ENCODE measurements around the gene PRDM16. TPM values are rescaled to one million over a fixed set of nuclear protein-coding genes. Genes with fewer than 3 reads are reported as not detected.

PRDM16 gene
- polyA plus RNA-seq, 3 donors = not detected

DNA sequence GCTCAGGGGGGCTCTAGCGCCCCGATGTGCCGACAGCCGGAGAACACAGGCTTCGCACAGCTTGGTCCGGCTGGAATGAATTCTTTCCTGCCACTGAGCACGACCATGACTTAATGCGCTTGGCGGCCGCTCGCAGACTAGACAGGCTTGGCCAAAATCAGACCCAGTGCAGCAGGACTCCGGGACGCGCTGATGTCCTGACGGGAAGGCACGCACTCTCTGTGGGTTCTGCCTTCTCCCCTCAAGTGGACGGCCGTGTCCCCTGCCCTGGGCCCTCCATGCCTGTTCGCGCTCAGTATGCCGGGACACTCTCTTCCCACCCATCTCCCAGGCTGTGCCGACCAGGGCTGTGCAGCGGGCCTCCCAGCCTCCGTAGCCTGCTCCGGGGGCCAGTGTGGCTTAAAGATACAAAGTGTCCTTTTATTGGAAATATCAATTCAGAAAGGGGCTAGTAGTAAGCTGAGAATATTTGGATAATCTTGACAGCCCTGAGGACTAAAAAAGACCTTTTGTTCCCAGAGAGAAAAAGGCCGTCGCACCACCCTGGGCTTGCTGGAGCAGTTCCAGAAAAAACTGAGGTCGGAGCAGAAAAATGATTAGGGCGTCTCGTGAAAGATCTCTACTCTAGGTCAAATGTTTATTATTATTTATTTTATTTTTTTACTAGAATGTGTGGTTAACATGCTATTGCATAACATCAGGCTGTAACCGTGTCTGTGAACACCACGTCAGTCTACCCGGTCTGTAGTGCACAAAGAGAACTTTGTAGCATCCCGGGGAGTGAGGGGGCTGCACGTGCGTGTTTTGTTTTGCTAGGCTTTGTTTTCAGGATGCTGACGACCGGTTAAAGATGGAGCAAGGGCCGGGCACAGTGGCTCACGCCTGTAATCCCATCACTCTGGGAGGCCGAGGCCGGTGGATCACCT lies 297.4 kb downstream of the PRDM16 start:
- Histone ChIP-seq H3K36me3 (replicated peaks in 1 of 2; ENCODE audit: control insufficient read depth in 1 of 2, insufficient read depth in 2 of 2, low read length in 2 of 2) (no peaks in the 10 kb centered on the region), H3K4me2 (replicated peaks; ENCODE audit: extremely low read depth, low read length, poor library complexity, severe bottlenecking) (no peak overlapping the region), H4K20me1 (ENCODE audit: insufficient read depth, low read length) (no peaks in the 10 kb centered on the region), H3K9me3 (replicated peaks in 1 of 2; ENCODE audit: control insufficient read depth in 1 of 2, insufficient read depth in 1 of 2, low read length in 2 of 2) (no peaks in the 10 kb centered on the region), H3K27ac (ENCODE audit: low read depth in 1 of 2, low read length in 2 of 2) (no peak overlapping the region), H3K4me3 (replicated peaks in 1 of 3; ENCODE audit: low read depth in 2 of 3, low read length in 3 of 3) (no peak overlapping the region), H3K27me3 (ENCODE audit: control insufficient read depth in 2 of 2, insufficient read depth in 2 of 2, low read length in 2 of 2) (no peaks in the 10 kb centered on the region), H3K79me2 (ENCODE audit: insufficient read depth, low read length) (no peaks in the 10 kb centered on the region), H3K4me1 (ENCODE audit: control insufficient read depth in 1 of 2, insufficient read depth in 2 of 2, low read length in 2 of 2) (no peaks in the 10 kb centered on the region), H3K9ac (ENCODE audit: insufficient read depth, low read length, poor library complexity, severe bottlenecking) (no peak overlapping the region), H2AFZ (ENCODE audit: insufficient read depth, low read depth, low read length, poor library complexity, severe bottlenecking) (no peak overlapping the region)
- DNase-seq = no peak
- Mint-ChIP-seq H3K36me3 (no peaks in the 10 kb centered on the region), H3K27me3 (ENCODE audit: low read depth in 3 of 3) (peaks cover 8 to 34% (median 14%) of the 10 kb centered on the region in 3 donors), H3K4me1 (no peaks in the 10 kb centered on the region), H3K9me3 (peaks cover 0 to 2% (median 0%) of the 10 kb centered on the region in 7 donors), H3K27ac (no peak overlapping the region), H3K4me3 (no peak overlapping the region)
- 75% methylated on average over 28 of the region's 42 CpGs for whole genome bisulfite sequencing (ENCODE audit: insufficient coverage)
- TF ChIP-seq, protein P1, sequence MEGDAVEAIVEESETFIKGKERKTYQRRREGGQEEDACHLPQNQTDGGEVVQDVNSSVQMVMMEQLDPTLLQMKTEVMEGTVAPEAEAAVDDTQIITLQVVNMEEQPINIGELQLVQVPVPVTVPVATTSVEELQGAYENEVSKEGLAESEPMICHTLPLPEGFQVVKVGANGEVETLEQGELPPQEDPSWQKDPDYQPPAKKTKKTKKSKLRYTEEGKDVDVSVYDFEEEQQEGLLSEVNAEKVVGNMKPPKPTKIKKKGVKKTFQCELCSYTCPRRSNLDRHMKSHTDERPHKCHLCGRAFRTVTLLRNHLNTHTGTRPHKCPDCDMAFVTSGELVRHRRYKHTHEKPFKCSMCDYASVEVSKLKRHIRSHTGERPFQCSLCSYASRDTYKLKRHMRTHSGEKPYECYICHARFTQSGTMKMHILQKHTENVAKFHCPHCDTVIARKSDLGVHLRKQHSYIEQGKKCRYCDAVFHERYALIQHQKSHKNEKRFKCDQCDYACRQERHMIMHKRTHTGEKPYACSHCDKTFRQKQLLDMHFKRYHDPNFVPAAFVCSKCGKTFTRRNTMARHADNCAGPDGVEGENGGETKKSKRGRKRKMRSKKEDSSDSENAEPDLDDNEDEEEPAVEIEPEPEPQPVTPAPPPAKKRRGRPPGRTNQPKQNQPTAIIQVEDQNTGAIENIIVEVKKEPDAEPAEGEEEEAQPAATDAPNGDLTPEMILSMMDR (IDR thresholded peaks at IDR 0.05) = no peak
- intact Hi-C loops (cut with micrococcal nuclease) = no loop called here

DNA sequence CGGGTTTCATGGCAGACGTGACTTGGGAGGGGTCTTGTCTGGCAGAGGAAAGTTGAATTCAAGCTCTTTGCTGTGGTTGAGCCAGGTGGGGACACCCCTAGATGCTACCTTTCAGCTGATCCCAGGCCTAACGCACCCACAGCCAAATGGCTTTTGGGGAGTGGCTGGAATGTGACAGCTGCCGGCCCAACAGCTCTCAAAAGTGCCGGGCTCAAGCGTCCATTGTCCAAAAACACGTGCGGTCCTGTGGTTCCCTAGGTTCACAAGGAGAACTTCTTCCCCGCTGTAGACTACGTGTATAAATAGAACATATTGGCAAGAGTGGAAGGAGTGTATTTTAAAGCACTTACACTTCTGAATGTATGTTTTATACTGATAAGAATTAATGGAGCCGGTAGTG lies 298.4 kb downstream of the PRDM16 start:
- 90% methylated on average over 2 of the region's 11 CpGs for WGBS (ENCODE audit: insufficient coverage)
- TF ChIP-seq, protein P1 (IDR thresholded peaks at IDR 0.05) = no peak
- no peak for DNase-seq
- Histone ChIP-seq H3K4me1 (ENCODE audit: control insufficient read depth in 1 of 2, insufficient read depth in 2 of 2, low read length in 2 of 2) (no peaks in the 10 kb centered on the region), H2AFZ (ENCODE audit: insufficient read depth, low read depth, low read length, poor library complexity, severe bottlenecking) (no peak overlapping the region), H3K79me2 (ENCODE audit: insufficient read depth, low read length) (no peaks in the 10 kb centered on the region), H3K9ac (ENCODE audit: insufficient read depth, low read length, poor library complexity, severe bottlenecking) (no peak overlapping the region), H3K27ac (ENCODE audit: low read depth in 1 of 2, low read length in 2 of 2) (no peak overlapping the region), H3K36me3 (replicated peaks in 1 of 2; ENCODE audit: control insufficient read depth in 1 of 2, insufficient read depth in 2 of 2, low read length in 2 of 2) (no peaks in the 10 kb centered on the region), H3K4me2 (replicated peaks; ENCODE audit: extremely low read depth, low read length, poor library complexity, severe bottlenecking) (no peak overlapping the region), H3K27me3 (ENCODE audit: control insufficient read depth in 2 of 2, insufficient read depth in 2 of 2, low read length in 2 of 2) (no peaks in the 10 kb centered on the region), H4K20me1 (ENCODE audit: insufficient read depth, low read length) (no peaks in the 10 kb centered on the region), H3K4me3 (replicated peaks in 1 of 3; ENCODE audit: low read depth in 2 of 3, low read length in 3 of 3) (no peak overlapping the region), H3K9me3 (replicated peaks in 1 of 2; ENCODE audit: control insufficient read depth in 1 of 2, insufficient read depth in 1 of 2, low read length in 2 of 2) (no peaks in the 10 kb centered on the region)
- peaks cover 8 to 34% (median 12%) of the 10 kb centered on the region in 3 donors for H3K27me3 Mint-ChIP-seq (ENCODE audit: low read depth in 3 of 3)
- no peaks in the 10 kb centered on the region for H3K36me3 Mint-ChIP-seq
- intact Hi-C loops (cut with micrococcal nuclease) = no loop called here
- H3K27ac Mint-ChIP-seq = no peak overlapping the region
- peaks cover 0 to 2% (median 0%) of the 10 kb centered on the region in 7 donors for H3K9me3 Mint-ChIP-seq
- H3K4me1 Mint-ChIP-seq = no peaks in the 10 kb centered on the region
- H3K4me3 Mint-ChIP-seq = no peak overlapping the region

Data from CD14-positive monocyte (primary cell).